PC-9 (cell line): ENCODE measurements around the gene PCDHGB5. TPM values are rescaled to one million over a fixed set of nuclear protein-coding genes. Genes with fewer than 3 reads are reported as not detected.

ENCODE experiments used
- BruUV-seq: library from RNA; stranded (reverse); fragments of 400-500 nt; replicated peaks from 2 replicates; lab custom pipeline; 2021; lab: Mats Ljungman, UMichigan
- CTCF ChIA-PET: fragments of 300-600 bp; sonication (Branson Sonifier 250); formaldehyde crosslinking; loops from one replicate; lab custom pipeline; 2022; ENCODE audit warnings: antibody characterized with exemption; lab: Charles Lee
- POLR2A ChIA-PET: fragments of 300-600 bp; sonication (Branson Sonifier 250); formaldehyde crosslinking; loops from one replicate; lab custom pipeline; 2022; ENCODE audit warnings: antibody characterized with exemption; ENCODE audit not compliant: unreplicated experiment; lab: Charles Lee
- DNase-seq, 2 experiments: peaks; one replicate each; pipeline versions ENCODE4 v3.0.0 to v3.0.0-alpha.2; 2015 to 2022; ENCODE audit warnings: mixed read lengths in 1 of 2
- H2AFZ ChIP-seq: fragments of 200-600 bp; sonication (generic); 2 replicates; pipeline ENCODE4 v1.8.1; 2017; ENCODE audit warnings: antibody characterized with exemption
- H3F3A ChIP-seq: fragments of 200-600 bp; sonication (generic); 2 replicates; pipeline ENCODE4 v1.8.1; 2017; ENCODE audit warnings: antibody characterized with exemption, mild to moderate bottlenecking, low read depth; ENCODE audit not compliant: insufficient read depth
- H3K27ac ChIP-seq: fragments of 200-600 bp; sonication (generic); 2 replicates; pipeline ENCODE4 v1.6.1; 2016; ENCODE audit warnings: mixed run types
- H3K27me3 ChIP-seq: fragments of 200-600 bp; sonication (generic); 2 replicates; pipeline ENCODE4 v1.6.1; 2016; ENCODE audit warnings: low read depth, mixed run types; ENCODE audit not compliant: insufficient read depth
- H3K36me3 ChIP-seq: fragments of 200-600 bp; sonication (generic); 2 replicates; pipeline ENCODE4 v1.6.1; 2016; ENCODE audit warnings: low read depth, mixed run types
- H3K4me1 ChIP-seq: fragments of 200-600 bp; sonication (generic); replicated peaks from 2 replicates; pipeline ENCODE4 v1.6.1; 2016; ENCODE audit warnings: mixed run types; ENCODE audit not compliant: insufficient read depth
- H3K4me2 ChIP-seq: fragments of 200-600 bp; sonication (generic); 2 replicates; pipeline ENCODE4 v1.6.1; 2017; ENCODE audit warnings: mixed run types
- H3K4me3 ChIP-seq: fragments of 200-600 bp; sonication (generic); 2 replicates; pipeline ENCODE4 v1.6.1; 2016; ENCODE audit warnings: mixed run types
- H3K79me2 ChIP-seq: fragments of 200-600 bp; sonication (generic); 2 replicates; pipeline ENCODE4 v1.6.1; 2017; ENCODE audit warnings: low read depth, mixed run types
- H3K9me2 ChIP-seq: fragments of 200-600 bp; sonication (generic); 2 replicates; pipeline ENCODE4 v1.8.1; 2017; ENCODE audit warnings: mild to moderate bottlenecking; ENCODE audit not compliant: insufficient read depth
- H3K9me3 ChIP-seq: fragments of 200-600 bp; sonication (generic); 2 replicates; pipeline ENCODE4 v1.8.1; 2016; ENCODE audit warnings: low read depth; ENCODE audit not compliant: insufficient read depth
- H4K20me1 ChIP-seq: fragments of 200-600 bp; sonication (generic); 2 replicates; pipeline ENCODE4 v1.8.1; 2017; ENCODE audit not compliant: insufficient read depth
- EZH2 ChIP-seq: fragments of 200-600 bp; sonication (generic); IDR thresholded peaks from 2 replicates; pipeline ENCODE4 v1.8.0; 2017; ENCODE audit warnings: antibody characterized with exemption, low read depth
- intact Hi-C: fragments of 100-400 bp; cut with micrococcal nuclease; formaldehyde crosslinking; loops from one replicate; pipeline ENCODE4 v1.10.0; 2022; ENCODE audit not compliant: unreplicated experiment
- total RNA-seq: library from RNA; stranded (reverse); gene quantifications from 2 replicates; pipeline ENCODE4 v1.2.3, GENCODE V29; 2021
- TF ChIP-seq, protein P1 (sequence below): fragments of 200-600 bp; sonication (generic); conservative IDR thresholded peaks from 2 replicates; pipeline ENCODE4 v1.6.1; 2017; ENCODE audit warnings: mixed run types, antibody characterized with exemption, mild to moderate bottlenecking, moderate library complexity

Gene PCDHGB5
- total RNA-seq, 1 experiment from 2014 or later, result not detected

DNA sequence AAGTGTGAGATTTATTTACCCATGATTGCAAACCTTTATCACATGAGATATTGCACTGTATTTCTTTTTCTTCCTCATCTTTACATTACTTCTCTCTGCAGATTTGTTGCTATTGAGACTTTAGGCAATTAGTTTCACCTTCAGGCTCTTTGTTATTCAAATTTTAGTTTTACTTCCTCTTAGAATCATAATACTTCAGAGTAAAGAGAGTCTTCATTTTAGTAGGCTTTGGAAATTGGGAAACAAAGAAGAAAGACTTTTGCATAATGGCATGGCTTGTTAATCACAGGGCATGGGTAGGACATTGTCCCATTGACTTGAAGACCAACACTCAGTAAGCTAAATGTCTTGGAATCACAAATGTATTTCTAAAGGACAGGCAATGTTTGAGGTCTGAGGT, 35.0 kb upstream of the PCDHGB5 start:
- Histone ChIP-seq H4K20me1 (no peaks in the 10 kb centered on the region), H3K4me1 (no peaks in the 10 kb centered on the region), H3K79me2 (no peaks in the 10 kb centered on the region), H3K27ac (no peak overlapping the region), H3K4me2 (no peak overlapping the region), H2AFZ (no peak overlapping the region), H3K9me3 (peaks cover 9% of the 10 kb centered on the region; the same call in 1 of the 2 replicates), H3K36me3 (no peaks in the 10 kb centered on the region), H3K9me2 (no peaks in the 10 kb centered on the region), H3K4me3 (no peak overlapping the region), H3F3A (no peaks in the 10 kb centered on the region), H3K27me3 (peaks cover 35% of the 10 kb centered on the region)
- TF ChIP-seq EZH2, result no peak
- TF ChIP-seq, protein P1, sequence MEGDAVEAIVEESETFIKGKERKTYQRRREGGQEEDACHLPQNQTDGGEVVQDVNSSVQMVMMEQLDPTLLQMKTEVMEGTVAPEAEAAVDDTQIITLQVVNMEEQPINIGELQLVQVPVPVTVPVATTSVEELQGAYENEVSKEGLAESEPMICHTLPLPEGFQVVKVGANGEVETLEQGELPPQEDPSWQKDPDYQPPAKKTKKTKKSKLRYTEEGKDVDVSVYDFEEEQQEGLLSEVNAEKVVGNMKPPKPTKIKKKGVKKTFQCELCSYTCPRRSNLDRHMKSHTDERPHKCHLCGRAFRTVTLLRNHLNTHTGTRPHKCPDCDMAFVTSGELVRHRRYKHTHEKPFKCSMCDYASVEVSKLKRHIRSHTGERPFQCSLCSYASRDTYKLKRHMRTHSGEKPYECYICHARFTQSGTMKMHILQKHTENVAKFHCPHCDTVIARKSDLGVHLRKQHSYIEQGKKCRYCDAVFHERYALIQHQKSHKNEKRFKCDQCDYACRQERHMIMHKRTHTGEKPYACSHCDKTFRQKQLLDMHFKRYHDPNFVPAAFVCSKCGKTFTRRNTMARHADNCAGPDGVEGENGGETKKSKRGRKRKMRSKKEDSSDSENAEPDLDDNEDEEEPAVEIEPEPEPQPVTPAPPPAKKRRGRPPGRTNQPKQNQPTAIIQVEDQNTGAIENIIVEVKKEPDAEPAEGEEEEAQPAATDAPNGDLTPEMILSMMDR, result no peak
- intact Hi-C loops, result no loop called here
- DNase-seq, result no peak
- ChIA-PET CTCF (no interaction called here), POLR2A (no interaction called here)
- no TSS peak for BruUV-seq

DNA sequence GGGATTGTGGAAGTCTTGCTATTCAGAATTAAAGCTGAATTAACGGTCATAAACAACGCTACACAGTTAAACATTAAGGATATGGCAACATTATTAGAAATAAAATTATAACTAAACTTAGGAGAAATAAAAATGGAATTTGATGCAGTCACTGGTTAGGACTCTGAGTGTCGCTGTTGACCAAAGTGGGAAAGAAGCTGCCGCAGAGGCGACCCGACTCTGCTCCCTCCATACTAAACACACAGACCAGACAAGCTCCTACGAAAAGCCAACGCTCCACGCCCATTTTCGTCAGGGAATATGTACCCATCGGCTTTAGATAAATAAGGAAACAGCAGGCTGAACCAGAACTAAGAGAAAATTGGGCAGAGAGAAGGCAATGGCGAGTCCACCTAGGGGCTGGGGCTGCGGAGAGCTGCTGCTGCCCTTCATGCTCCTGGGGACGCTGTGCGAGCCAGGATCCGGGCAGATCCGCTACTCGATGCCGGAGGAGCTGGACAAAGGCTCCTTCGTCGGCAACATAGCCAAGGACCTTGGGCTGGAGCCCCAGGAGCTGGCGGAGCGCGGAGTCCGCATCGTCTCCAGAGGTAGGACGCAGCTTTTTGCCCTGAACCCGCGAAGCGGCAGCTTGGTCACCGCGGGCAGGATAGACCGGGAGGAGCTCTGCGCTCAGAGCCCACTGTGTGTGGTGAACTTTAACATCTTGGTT, 33.6 kb upstream of the PCDHGB5 start, which contains the start of gene PCDHGA5:
Gene PCDHGA5, plus strand, starts transcription at position 211 of the 709 bp plus-strand sequence. Its CDS starts 169 bp downstream, at position 380.
- H3K9me3 ChIP-seq, result peaks cover 12% of the 10 kb centered on the region; the same call in 1 of the 2 replicates
- intact Hi-C loops, result no loop called here
- POLR2A ChIA-PET, result no interaction called here
- no peak within 1 kb of the TSS for H3K27ac ChIP-seq
- no TSS peak for BruUV-seq
- no peak within 1 kb of the TSS for H3K4me2 ChIP-seq
- H3K36me3 ChIP-seq, result no peaks in the 10 kb centered on the region
- CTCF ChIA-PET, result no interaction called here
- no peaks in the 10 kb centered on the region for H3K79me2 ChIP-seq
- H3K9me2 ChIP-seq, result no peaks in the 10 kb centered on the region
- H3F3A ChIP-seq, result no peaks in the 10 kb centered on the region
- H2AFZ ChIP-seq, result no peak within 1 kb of the TSS
- DNase-seq, result no peak
- H4K20me1 ChIP-seq, result no peaks in the 10 kb centered on the region
- H3K4me1 ChIP-seq, result no peaks in the 10 kb centered on the region
- peaks cover 36% of the 10 kb centered on the region for H3K27me3 ChIP-seq
- no peak within 1 kb of the TSS for H3K4me3 ChIP-seq
- TF ChIP-seq, protein P1, result no peak
- TF ChIP-seq EZH2, result no peak

DNA sequence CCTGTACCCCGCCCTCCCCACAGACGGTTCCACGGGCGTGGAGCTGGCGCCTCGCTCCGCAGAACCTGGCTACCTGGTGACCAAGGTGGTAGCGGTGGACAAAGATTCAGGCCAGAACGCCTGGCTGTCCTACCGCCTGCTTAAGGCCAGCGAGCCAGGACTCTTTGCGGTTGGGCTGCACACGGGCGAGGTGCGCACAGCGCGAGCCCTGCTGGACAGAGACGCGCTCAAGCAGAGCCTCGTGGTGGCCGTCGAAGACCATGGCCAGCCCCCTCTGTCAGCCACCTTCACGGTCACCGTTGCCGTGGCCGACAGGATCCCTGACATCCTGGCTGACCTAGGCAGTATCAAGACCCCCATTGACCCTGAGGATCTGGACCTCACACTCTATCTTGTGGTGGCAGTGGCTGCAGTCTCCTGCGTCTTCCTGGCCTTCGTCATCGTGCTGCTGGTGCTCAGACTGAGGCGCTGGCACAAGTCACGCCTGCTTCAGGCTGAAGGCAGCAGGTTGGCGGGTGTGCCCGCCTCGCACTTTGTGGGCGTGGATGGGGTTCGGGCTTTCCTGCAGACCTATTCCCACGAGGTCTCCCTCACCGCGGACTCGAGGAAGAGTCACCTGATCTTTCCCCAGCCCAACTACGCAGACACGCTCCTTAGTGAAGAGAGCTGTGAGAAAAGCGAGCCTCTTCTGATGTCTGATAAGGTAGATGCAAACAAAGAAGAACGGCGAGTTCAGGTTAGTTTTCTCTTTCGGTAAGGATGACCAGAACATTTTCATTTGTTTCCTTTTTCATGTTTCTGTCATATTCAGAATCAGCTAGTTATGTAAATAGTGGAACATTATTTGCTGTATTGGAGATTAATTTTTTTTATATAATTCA, 31.5 kb upstream of the PCDHGB5 start:
- BruUV-seq, result no TSS peak

More for the DNA sequence above, 31.5 kb upstream of the PCDHGB5 start:
- Histone ChIP-seq H3K4me1 (no peaks in the 10 kb centered on the region), H3K79me2 (no peaks in the 10 kb centered on the region), H3K9me3 (peaks cover 5% of the 10 kb centered on the region; the same call in 1 of the 2 replicates), H3F3A (no peaks in the 10 kb centered on the region), H3K27me3 (peaks cover 55% of the 10 kb centered on the region), H3K9me2 (no peaks in the 10 kb centered on the region), H3K4me3 (no peak overlapping the region), H4K20me1 (no peaks in the 10 kb centered on the region), H3K4me2 (no peak overlapping the region), H2AFZ (no peak overlapping the region), H3K36me3 (no peaks in the 10 kb centered on the region), H3K27ac (no peak overlapping the region)
- intact Hi-C loops, result no loop called here
- ChIA-PET POLR2A (no interaction called here), CTCF (no interaction called here)
- TF ChIP-seq, protein P1, result no peak
- TF ChIP-seq EZH2, result no peak
- DNase-seq, result no peak
